T47D (cell line): ENCODE results near the gene CPT1B.

ENCODE experiments used
- DNase-seq, 2 experiments: peaks; one replicate each; pipeline versions ENCODE4 v3.0.0 to v3.0.0-alpha.2; 2011 to 2012; ENCODE audit warnings: low read depth in 1 of 2, low spot score in 1 of 2
- JUND ChIP-seq: IDR thresholded peaks from 2 replicates; pipeline ENCODE4 v1.6.1; 2012; ENCODE audit warnings: low read depth
- in situ Hi-C: cut with HindIII; loops from 2 replicates; pipeline ENCODE4 v1.10.0; 2016; ENCODE audit warnings: low sequenced_read_pairs, low pct_unique_long_range_greater_than_20kb

The CPT1B gene

DNA sequence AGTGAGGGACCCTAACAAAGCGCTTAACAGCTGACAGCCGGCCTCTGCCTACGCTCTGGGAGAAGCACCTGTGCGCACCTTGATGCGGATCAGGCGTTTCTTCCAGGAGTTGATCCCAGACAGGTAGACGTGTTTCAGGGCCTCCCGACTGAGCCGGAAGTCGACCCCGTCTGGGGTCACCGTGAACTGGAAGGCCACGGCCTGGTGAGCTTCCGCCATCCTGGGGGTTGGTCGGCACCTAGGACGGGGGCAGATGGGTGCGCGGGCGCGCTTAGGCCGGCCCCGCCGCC, 585 bp downstream of the CPT1B start:
- DNase-seq: no peak
- in situ Hi-C loops: no loop called here

DNA sequence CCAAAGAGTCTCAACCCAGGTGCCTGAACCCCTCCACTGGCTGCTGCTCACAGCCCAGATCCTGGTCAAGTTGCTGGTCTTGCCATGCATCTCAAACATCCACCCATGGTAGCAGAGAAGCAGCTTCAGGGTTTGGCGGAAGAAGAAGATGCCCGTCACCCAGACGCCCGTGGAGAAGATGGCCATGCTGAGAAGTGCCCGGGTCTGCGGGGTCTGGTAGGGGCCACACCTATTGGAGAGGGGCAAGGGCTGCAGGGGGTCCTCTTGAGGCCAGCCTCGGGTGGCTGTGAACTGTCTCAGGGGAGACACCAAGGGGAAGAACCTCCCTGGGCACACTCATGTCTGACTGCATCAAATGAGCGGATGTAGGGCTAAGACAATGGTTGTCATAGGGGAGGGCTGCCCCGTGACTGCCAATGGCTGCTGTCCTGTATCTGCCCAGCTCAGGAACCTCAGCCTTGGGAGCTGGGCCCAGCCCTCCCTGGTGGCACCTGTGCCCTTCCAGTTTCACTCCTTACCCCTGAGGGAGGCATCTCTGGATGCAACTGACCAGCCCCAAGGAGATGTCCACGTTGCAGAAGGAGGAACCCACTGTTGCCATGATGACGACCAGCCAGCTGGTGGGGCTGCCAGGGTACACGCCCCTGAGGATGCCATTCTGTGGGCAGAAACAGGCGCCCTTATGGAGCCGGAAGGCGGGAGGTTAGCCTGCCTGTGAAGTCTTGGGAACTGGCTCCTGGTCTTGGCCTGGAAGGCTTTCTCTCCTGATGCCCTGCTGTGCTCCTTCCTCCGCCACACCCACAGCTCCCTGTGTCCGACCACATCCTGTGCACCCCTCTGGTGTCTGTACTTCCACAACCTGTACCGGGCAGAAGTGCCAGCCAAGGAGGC, 1.2 kb downstream of the CPT1B start:
- TF ChIP-seq JUND: no peak
- no peak for DNase-seq
- in situ Hi-C loops: no loop called here

More for the DNA sequence above, 585 bp downstream of the CPT1B start:
- TF ChIP-seq JUND: no peak

DNA sequence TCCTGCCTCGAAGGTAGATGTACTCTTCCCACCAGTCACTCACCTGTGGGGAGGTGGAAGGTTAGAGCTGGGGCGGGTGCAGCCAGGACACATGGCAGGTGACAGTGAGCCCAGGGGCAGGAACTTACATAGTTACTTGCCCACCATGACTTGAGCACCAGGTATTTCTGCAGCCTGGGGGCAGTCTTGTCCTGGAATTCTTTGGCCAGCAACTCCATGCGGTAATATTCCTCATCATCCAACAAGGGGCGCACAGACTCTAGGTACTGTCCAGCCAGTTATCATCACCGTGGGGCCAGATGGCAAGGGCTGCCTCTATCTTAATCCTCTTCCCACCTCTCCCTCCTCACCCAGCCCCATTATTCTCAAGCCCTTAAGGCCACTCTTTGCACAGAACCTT, 2.2 kb downstream of the CPT1B start:
- DNase-seq: peak in 1 of 2 experiments; percentile 62
- in situ Hi-C loops: no loop called here
- TF ChIP-seq JUND: no peak

DNA sequence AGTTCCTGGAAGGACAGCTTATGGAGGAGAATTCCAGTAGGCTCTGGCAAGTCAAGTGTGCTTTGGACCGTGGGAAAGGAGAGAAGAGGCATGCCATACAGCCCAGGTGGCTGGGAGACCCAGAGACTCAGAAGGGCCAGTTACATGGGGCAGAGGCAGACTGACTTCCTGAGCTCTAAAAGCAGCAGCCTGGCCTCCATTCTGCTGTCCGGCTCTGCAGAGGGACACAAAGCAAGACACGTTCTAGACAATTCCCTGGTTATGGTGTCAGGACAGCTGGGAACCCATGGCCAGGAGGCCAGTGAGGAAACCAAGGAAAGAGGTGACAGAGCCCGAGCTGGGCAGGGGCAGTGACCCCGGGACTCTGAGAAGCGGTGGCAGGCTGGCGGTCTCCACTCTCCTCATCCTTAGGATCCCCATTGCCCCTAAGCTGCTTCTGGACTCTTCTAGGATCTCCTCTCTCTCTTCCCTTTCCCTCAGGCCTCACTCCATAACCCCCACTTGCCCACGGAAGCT, 2.7 kb downstream of the CPT1B start:
- in situ Hi-C loops: no loop called here

DNA sequence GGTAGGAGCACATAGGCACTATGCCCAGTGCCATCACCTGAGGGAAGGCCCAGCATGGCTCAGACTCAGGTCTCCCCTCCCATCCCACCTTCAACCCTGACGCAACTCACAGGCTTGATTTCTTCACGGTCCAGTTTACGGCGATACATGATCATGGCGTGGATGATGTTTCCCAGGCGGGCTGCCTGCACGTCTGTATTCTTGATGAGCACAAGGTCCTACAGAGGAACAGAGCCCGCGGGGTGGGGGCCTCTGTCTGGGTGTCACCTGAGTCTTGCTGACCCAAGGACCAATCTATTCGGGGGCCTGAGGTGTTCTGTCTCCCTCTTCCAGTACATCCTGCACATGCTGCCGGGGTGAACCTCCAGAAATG, 3.9 kb downstream of the CPT1B start:
- in situ Hi-C loops: no loop called here
- DNase-seq: no peak
- no peak for TF ChIP-seq JUND

More for the DNA sequence above, 2.7 kb downstream of the CPT1B start:
- TF ChIP-seq JUND: no peak
- DNase-seq: no peak

DNA sequence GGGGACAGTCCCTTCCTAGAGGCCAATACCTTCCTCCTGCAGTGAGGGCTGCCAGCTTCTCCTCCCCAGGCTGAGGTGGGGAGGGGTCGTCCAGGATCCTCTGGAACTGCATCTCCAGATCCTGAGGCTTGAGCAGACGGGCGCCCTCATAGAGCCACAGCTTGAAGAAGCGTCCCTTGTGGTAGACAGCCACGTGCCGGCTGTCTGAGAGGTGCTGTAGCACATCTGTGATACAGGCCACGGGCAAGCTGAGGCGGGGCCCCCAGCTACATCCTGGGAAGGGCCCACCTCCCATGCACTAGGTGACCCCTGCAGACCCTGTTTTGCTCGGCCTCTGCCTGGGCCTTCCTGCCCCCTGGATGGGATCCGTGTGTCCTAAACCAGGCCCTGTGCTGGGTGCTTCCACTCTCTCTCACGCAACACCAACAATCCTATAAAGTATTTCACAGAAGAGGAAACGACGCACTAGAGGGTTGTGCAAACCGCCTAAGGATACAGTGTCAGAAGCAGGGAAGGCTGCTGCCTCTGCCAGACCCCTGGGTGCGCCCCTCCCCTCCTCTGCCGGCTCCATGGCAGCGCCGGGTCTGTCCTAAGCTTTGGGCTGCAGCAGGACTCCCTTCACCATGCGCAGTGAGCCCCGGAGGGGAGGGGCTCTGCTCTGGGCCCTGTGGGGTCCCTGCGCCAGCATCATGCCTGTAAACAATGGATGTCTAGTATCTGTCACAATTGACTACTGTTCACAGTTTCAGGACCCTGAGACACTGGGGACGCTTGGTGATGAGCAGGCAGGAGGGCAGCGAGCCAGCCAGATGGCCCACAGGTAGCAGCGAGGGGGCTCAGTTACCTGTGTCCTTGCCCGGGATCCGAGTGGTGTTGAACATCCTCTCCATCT, 4.5 kb downstream of the CPT1B start:
- no peak for TF ChIP-seq JUND
- in situ Hi-C loops: no loop called here
- no peak for DNase-seq

DNA sequence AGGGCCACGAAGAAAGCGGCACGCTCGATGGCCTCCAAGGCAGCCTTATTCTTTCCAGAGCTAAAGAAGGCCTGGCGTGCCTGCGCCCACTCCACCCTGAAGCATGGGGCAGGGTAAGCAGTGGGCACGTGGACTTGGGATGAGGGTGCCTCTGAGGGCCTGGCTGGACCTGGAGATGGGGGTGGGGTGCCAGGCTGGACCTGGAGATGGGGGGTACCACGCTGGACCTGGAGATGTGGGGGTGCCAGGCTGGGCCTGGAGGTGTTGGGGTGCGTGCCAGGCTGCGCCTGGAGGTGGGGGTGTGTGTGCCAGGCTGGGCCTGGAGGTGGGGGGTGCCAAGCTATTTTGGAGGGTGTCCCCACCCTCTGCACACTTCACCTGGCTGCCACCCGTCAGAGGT, 5.3 kb downstream of the CPT1B start:
- TF ChIP-seq JUND: no peak
- DNase-seq: no peak
- in situ Hi-C loops: no loop called here

DNA sequence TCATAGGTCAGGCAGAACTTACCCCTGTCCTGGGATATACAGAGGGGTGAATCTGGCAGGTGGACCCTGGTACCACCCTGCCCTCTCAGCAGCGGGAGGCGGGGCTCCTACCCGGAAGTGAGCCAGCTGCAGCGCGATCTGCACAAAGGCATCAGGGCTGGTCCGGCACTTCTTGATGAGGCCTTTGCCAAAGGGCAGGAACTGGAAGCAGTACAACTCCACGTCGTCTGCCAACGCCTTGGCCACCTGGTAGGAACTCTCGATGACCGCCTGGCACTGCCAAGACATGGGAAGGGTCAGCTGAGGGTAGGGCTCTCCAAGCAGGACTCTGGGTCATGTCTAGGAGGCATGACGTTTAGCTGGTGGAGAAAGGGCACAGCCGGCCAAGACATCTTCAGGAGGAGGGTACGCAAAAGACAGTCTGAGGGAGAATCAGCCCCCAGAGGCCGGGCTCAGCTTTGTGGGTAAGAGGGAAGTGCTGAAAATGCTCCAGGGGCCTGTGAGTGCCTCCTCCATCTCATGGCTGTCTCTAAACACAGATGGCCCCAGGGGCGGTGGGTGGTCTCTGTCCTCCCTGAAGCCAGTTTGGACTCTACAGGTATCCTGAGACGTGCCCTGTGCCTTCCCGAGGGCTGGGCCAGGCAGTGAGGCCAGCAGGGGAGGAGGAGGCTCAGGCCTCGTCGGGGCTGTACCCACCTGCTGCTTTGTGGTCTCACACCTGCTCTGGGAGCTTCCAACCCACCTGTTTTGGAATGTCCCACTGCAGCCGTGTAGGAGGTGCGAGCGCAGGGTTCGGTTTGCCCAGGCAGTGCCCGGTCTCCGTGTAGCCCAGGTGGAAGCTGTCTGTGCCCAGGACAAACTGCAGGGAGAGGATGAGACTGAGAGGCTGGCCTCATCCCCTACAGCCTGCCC, 6.7 kb downstream of the CPT1B start:
- DNase-seq: no peak
- in situ Hi-C loops: no loop called here
- TF ChIP-seq JUND: no peak

- in situ Hi-C loops: no loop called here
- no peak for TF ChIP-seq JUND
- no peak for DNase-seq
These were observed 7.4 kb downstream of the CPT1B start for GRCh38 chr22:50570861-50571260.

DNA sequence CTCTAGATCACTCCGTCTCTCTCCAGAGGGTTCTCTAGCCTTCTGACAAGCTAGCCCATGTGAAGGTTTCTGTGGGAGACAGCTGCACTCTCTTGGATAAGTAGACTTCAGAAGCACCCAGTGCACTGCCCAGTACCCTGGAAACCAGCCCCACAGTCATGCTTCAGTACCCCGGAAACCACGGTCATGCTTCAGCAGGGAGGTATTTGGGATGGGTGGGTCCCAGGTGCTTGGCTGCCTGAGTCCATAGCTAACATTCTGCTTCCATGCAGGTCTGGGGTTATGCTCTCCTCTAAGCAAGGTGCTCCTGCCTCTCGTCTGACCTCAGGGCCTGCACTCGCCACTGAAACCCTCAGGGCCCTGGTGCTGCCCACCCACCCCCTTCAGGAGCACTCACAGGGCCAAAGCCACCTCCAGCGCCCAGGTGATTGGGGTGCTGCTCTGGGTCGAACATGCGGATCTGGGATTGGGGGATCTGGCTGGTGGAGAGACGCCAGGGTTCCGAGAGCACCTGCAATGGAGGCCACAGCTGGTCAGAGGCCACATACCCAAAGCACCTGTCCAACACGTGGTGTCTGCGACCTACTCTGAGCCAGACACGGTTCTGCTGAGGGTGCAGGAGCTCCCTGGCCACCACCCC, 8.2 kb downstream of the CPT1B start:
- in situ Hi-C loops: no loop called here
- no peak for TF ChIP-seq JUND
- no peak for DNase-seq

DNA sequence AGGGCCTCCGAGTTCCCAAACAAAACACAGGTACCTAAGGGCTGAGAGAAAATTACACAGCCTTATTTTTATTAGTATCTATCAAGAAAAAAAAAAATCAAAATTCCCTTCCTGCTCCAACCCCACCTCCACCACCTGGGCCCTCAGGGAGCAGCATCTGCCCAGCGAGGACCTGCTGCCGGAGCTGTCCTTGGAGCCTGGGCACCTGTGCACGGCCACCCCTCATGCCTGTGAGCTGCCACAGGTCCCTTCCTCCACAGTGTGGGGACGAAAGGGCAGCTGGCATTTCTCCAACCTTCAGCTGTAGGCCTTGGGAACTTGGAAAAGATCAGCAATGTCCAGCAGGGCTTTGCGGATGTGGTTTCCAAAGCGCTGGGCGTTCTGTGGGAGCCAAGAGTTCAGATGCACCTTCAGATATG, 9.2 kb downstream of the CPT1B start:
- no peak for DNase-seq
- in situ Hi-C loops: no loop called here
- TF ChIP-seq JUND: no peak

GRCh38 chr22:50568626-50569025, 9.6 kb downstream of the CPT1B start:
- peak in 1 of 2 experiments; percentile 25 for DNase-seq
- no peak for TF ChIP-seq JUND
- in situ Hi-C loops: no loop called here
